SHP77 treated with DMSO at 0.1 percent for 48 hours (cell line): ENCODE data around the gene PTGIS.

ENCODE experiments used
- DNase-seq: peaks from one replicate; lab custom pipeline; 2025; lab: John Stamatoyannopoulos, UW

PTGIS gene

GRCh38 chr20:49496553-49497397 lies 71.2 kb downstream of the PTGIS start:
- DNase-seq = no peak

GRCh38 chr20:49496043-49496442 lies 71.9 kb downstream of the PTGIS start:
- DNase-seq = no peak

- no peak for DNase-seq
These were observed 77.2 kb downstream of the PTGIS start for GRCh38 chr20:49490689-49491088.

GRCh38 chr20:49489688-49490087 lies 78.2 kb downstream of the PTGIS start:
- no peak for DNase-seq

GRCh38 chr20:49486064-49486463 lies 81.9 kb downstream of the PTGIS start:
- no peak for DNase-seq

- DNase-seq = no peak
These were observed 82.4 kb downstream of the PTGIS start for GRCh38 chr20:49485563-49485962.

GRCh38 chr20:49484180-49485140 lies 83.5 kb downstream of the PTGIS start:
- DNase-seq = peak; percentile 64

- no peak for DNase-seq
These were observed 84.2 kb downstream of the PTGIS start for GRCh38 chr20:49483696-49484123.

GRCh38 chr20:49483018-49483695 lies 84.8 kb downstream of the PTGIS start:
- no peak for DNase-seq

GRCh38 chr20:49482621-49483017 lies 85.3 kb downstream of the PTGIS start, which contains the start of gene KCNB1:
Gene KCNB1 (minus strand): TSS chr20:49482668. CDS start chr20:49482480, 188 bp downstream.
- DNase-seq = no peak

GRCh38 chr20:49482173-49482572 lies 85.8 kb downstream of the PTGIS start:
- DNase-seq = no peak

- DNase-seq = no peak
These were observed 86.8 kb downstream of the PTGIS start for GRCh38 chr20:49481116-49481515.

GRCh38 chr20:49480236-49480635 lies 87.7 kb downstream of the PTGIS start:
- no peak for DNase-seq

GRCh38 chr20:49479785-49480184 lies 88.2 kb downstream of the PTGIS start:
- DNase-seq = no peak

- DNase-seq = no peak
These were observed 88.9 kb downstream of the PTGIS start for GRCh38 chr20:49478754-49479689.

- DNase-seq = no peak
These were observed 89.7 kb downstream of the PTGIS start for GRCh38 chr20:49478266-49478665.

- no peak for DNase-seq
These were observed 90.7 kb downstream of the PTGIS start for GRCh38 chr20:49477200-49477599.

- no peak for DNase-seq
These were observed 92.0 kb downstream of the PTGIS start for GRCh38 chr20:49476016-49476355.

- no peak for DNase-seq
These were observed 92.5 kb downstream of the PTGIS start for GRCh38 chr20:49475292-49476015.

- DNase-seq = no peak
These were observed 96.5 kb downstream of the PTGIS start for GRCh38 chr20:49471397-49471796.
